GM18909 (cell line): Measurements from ENCODE around the gene ABTB2.
A peak's percentile ranks its signal among the peaks of the same experiment; 100 is the strongest.

ENCODE experiments used
- ATAC-seq: cut with Tn5 transposase; IDR thresholded peaks from one replicate; pipeline ENCODE4 v1.9.1; 2021; ENCODE audit warnings: mild to moderate bottlenecking; ENCODE audit not compliant: unreplicated experiment, poor library complexity

Gene ABTB2

GRCh38 chr11:34204396-34205279 is 153.2 kb downstream of the ABTB2 start:
- ATAC-seq = peak; percentile 44

GRCh38 chr11:34203377-34203871 is 154.4 kb downstream of the ABTB2 start:
- ATAC-seq = no peak

GRCh38 chr11:34201129-34201528 is 156.7 kb downstream of the ABTB2 start:
- no peak for ATAC-seq

GRCh38 chr11:34199525-34199924 is 158.3 kb downstream of the ABTB2 start:
- no peak for ATAC-seq

GRCh38 chr11:34198523-34198922 is 159.3 kb downstream of the ABTB2 start:
- ATAC-seq = no peak

GRCh38 chr11:34197256-34197655 is 160.6 kb downstream of the ABTB2 start:
- no peak for ATAC-seq

- ATAC-seq = no peak
These were observed 163.1 kb downstream of the ABTB2 start for GRCh38 chr11:34194576-34195335.

- ATAC-seq = no peak
These were observed 165.1 kb downstream of the ABTB2 start for GRCh38 chr11:34192481-34193401.

GRCh38 chr11:34191578-34191977 is 166.2 kb downstream of the ABTB2 start:
- no peak for ATAC-seq

GRCh38 chr11:34190192-34191139 is 167.3 kb downstream of the ABTB2 start:
- ATAC-seq = peak; percentile 54

GRCh38 chr11:34189191-34189590 is 168.6 kb downstream of the ABTB2 start:
- no peak for ATAC-seq

- ATAC-seq = no peak
These were observed 169.6 kb downstream of the ABTB2 start for GRCh38 chr11:34188181-34188580.

GRCh38 chr11:34185926-34186841 is 171.6 kb downstream of the ABTB2 start:
- ATAC-seq = no peak

GRCh38 chr11:34184505-34185015 is 173.2 kb downstream of the ABTB2 start:
- ATAC-seq = no peak

- no peak for ATAC-seq
These were observed 173.9 kb downstream of the ABTB2 start for GRCh38 chr11:34183848-34184391.

GRCh38 chr11:34182921-34183685 is 174.7 kb downstream of the ABTB2 start:
- no peak for ATAC-seq

GRCh38 chr11:34182425-34182824 is 175.4 kb downstream of the ABTB2 start:
- no peak for ATAC-seq
